ENCODE data around the gene PCYT2. TPM values are rescaled to one million over a fixed set of nuclear protein-coding genes. Genes with fewer than 3 reads are reported as not detected.

The PCYT2 gene
- total and polyA plus RNA-seq, 2 donors (not counting 1 experiment from before 2014, with no cell fraction given) = 33.4 to 34.9 TPM

GRCh38 chr17:81942167-81942553 is 31.0 kb upstream of the PCYT2 start:
- H3K4me3 ChIP-seq (ENCODE audit: control extremely low read depth in 1 of 5, extremely low read depth in 1 of 5, insufficient read depth in 1 of 5, low read depth in 2 of 5, low read length in 4 of 5) = no peak overlapping the region
- ATAC-seq (ENCODE audit: low read depth) = no peak
- H3K4me1 ChIP-seq (ENCODE audit: control insufficient read depth in 2 of 2, insufficient read depth in 2 of 2, low read length in 2 of 2) = peaks cover 5 to 12% of the 10 kb centered on the region in 2 donors
- H3K9ac ChIP-seq (ENCODE audit: low read length) = no peak overlapping the region
- peaks cover 0 to 19% (median 2%) of the 10 kb centered on the region in 4 experiments for H3K27me3 ChIP-seq (replicated peaks in 1 of 4; ENCODE audit: control extremely low read depth in 1 of 4, control insufficient read depth in 3 of 4, insufficient read depth in 4 of 4, low read length in 3 of 4)
- no peak overlapping the region for H3K27ac ChIP-seq (ENCODE audit: low read length in 2 of 2)
- no peaks in the 10 kb centered on the region for H3K79me2 ChIP-seq (ENCODE audit: control insufficient read depth, insufficient read depth, low read length)
- ChIA-PET POLR2A (no interaction called here), CTCF (no interaction called here)
- no peak overlapping the region for H3K4me2 ChIP-seq (replicated peaks; ENCODE audit: low read depth, low read length, poor library complexity, severe bottlenecking)
- Mint-ChIP-seq H3K27ac (no peak overlapping the region), H3K27me3 (peaks cover 7% of the 10 kb centered on the region), H3K4me3 (no peak overlapping the region), H3K4me1 (peaks cover 4% of the 10 kb centered on the region), H3K9me3 (ENCODE audit: insufficient read depth) (no peaks in the 10 kb centered on the region)
- intact Hi-C loops (cut with micrococcal nuclease) = no loop called here
- no peaks in the 10 kb centered on the region for H4K20me1 ChIP-seq (ENCODE audit: control insufficient read depth, insufficient read depth, low read length, poor library complexity, severe bottlenecking)
- H2AFZ ChIP-seq (ENCODE audit: insufficient read depth, low read depth, low read length, poor library complexity, severe bottlenecking) = no peak overlapping the region
- no peaks in the 10 kb centered on the region for H3K9me3 ChIP-seq (ENCODE audit: control extremely low read depth in 1 of 3, control insufficient read depth in 2 of 3, insufficient read depth in 1 of 3, low read length in 2 of 3)
- no peak for DNase-seq
- TF ChIP-seq CTCF (IDR thresholded peaks at IDR 0.05) (no peak), EZH2 (IDR thresholded peaks at IDR 0.05; ENCODE audit: borderline replicate concordance, insufficient read depth, low read depth, low read length, poor library complexity, severe bottlenecking) (no peak)
- WGBS (ENCODE audit: insufficient coverage) = 62% methylated on average over 6 of the region's 12 CpGs
- H3K36me3 ChIP-seq (replicated peaks in 1 of 2; ENCODE audit: control extremely low read depth in 1 of 2, control insufficient read depth in 1 of 2, extremely low read depth in 1 of 2, insufficient read depth in 2 of 2, low read length in 1 of 2) = no peaks in the 10 kb centered on the region

- intact Hi-C loops (cut with micrococcal nuclease) = no loop called here
- H3K27ac ChIP-seq (ENCODE audit: low read length in 2 of 2) = no peak overlapping the region
- H3K79me2 ChIP-seq (ENCODE audit: control insufficient read depth, insufficient read depth, low read length) = no peaks in the 10 kb centered on the region
- no peaks in the 10 kb centered on the region for H4K20me1 ChIP-seq (ENCODE audit: control insufficient read depth, insufficient read depth, low read length, poor library complexity, severe bottlenecking)
- peaks cover 5% of the 10 kb centered on the region for H3K27me3 Mint-ChIP-seq
- ATAC-seq (ENCODE audit: low read depth) = no peak
- no peaks in the 10 kb centered on the region for H3K36me3 ChIP-seq (replicated peaks in 1 of 2; ENCODE audit: control extremely low read depth in 1 of 2, control insufficient read depth in 1 of 2, extremely low read depth in 1 of 2, insufficient read depth in 2 of 2, low read length in 1 of 2)
- POLR2A ChIA-PET = no interaction called here
- H3K27ac Mint-ChIP-seq = no peak overlapping the region
- DNase-seq = no peak
- peaks cover 8 to 15% of the 10 kb centered on the region in 2 donors for H3K4me1 ChIP-seq (ENCODE audit: control insufficient read depth in 2 of 2, insufficient read depth in 2 of 2, low read length in 2 of 2)
- no peak overlapping the region for H2AFZ ChIP-seq (ENCODE audit: insufficient read depth, low read depth, low read length, poor library complexity, severe bottlenecking)
- 55% methylated on average over 27 of the region's 30 CpGs for WGBS (ENCODE audit: insufficient coverage)
- no peaks in the 10 kb centered on the region for H3K9me3 Mint-ChIP-seq (ENCODE audit: insufficient read depth)
- no peaks in the 10 kb centered on the region for H3K9me3 ChIP-seq (ENCODE audit: control extremely low read depth in 1 of 3, control insufficient read depth in 2 of 3, insufficient read depth in 1 of 3, low read length in 2 of 3)
- CTCF ChIA-PET = no interaction called here
- no peak overlapping the region for H3K4me3 Mint-ChIP-seq
- peaks cover 5% of the 10 kb centered on the region for H3K4me1 Mint-ChIP-seq
- no peak overlapping the region for H3K9ac ChIP-seq (ENCODE audit: low read length)
- H3K4me3 ChIP-seq (ENCODE audit: control extremely low read depth in 1 of 5, extremely low read depth in 1 of 5, insufficient read depth in 1 of 5, low read depth in 2 of 5, low read length in 4 of 5) = no peak overlapping the region
- H3K4me2 ChIP-seq (replicated peaks; ENCODE audit: low read depth, low read length, poor library complexity, severe bottlenecking) = no peak overlapping the region
- H3K27me3 ChIP-seq (replicated peaks in 1 of 4; ENCODE audit: control extremely low read depth in 1 of 4, control insufficient read depth in 3 of 4, insufficient read depth in 4 of 4, low read length in 3 of 4) = peaks cover 0 to 19% (median 2%) of the 10 kb centered on the region in 4 experiments
- no peak for TF ChIP-seq CTCF (IDR thresholded peaks at IDR 0.05)
These were observed 30.4 kb upstream of the PCYT2 start for GRCh38 chr17:81941484-81942166.
